ENCODE results near the gene PPP1R26.

DNA sequence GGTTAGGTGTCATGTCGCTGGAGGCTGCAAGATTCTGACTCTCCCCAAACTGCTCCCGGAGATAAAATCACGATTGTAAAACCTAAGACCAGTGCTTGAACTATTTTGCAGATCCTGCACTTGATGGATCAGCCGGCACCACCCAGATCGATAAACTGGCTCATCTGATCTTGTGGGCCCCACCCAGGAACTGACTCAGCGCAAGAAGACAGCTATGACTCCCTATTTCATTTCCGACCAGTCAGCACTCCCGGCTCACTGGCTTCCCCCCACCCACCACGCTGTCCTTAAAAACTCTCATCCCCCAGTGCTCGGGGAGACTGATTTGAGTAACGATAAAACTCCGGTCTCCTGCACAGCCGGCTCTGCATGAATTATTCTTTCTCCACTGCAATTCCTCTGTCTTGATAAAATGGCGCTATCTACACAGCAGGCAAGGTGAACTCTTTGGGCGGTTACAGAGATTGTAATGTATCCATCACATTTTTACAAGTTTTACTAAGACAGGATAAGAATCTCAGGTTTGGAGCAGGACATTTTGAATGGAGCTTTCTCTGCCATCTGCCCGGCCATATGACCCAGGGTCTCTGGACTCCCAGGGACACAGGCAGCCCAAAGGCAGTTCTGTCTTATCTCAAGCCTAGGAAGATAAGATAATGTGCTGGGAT is 10.6 kb upstream of the PPP1R26 start:
- TF ChIP-seq ESRRA (IDR thresholded peaks at IDR 0.05; ENCODE audit: borderline replicate concordance, low read length): no peak
- TF ChIP-seq, protein P1, sequence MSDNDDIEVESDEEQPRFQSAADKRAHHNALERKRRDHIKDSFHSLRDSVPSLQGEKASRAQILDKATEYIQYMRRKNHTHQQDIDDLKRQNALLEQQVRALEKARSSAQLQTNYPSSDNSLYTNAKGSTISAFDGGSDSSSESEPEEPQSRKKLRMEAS (IDR thresholded peaks at IDR 0.05): no peak
- no peak for TF ChIP-seq CHD4 (IDR thresholded peaks at IDR 0.05; ENCODE audit: borderline replicate concordance)
- TF ChIP-seq JUNB (IDR thresholded peaks at IDR 0.05): no peak
- TF ChIP-seq CTCF (IDR thresholded peaks at IDR 0.05): no peak
- no peak for TF ChIP-seq POLR2A (IDR thresholded peaks at IDR 0.05; ENCODE audit: low read length)
- no peak for TF ChIP-seq PBX3 (IDR thresholded peaks at IDR 0.05)
- TF ChIP-seq EP300 (IDR thresholded peaks at IDR 0.05): no peak

Measured in A549 (cell line).